Measurements from ENCODE around the gene TSHR.
"Not testable (repeated sequence)": the region's sequence is repeated elsewhere in the genome, so short reads cannot be mapped to it uniquely, and the experiment has no call there.

Gene TSHR

GRCh38 chr14:81091139-81091538, 135.7 kb downstream of the TSHR start:
- no peak for DNase-seq

GRCh38 chr14:81091660-81092059, 136.2 kb downstream of the TSHR start:
- no peak for DNase-seq

GRCh38 chr14:81093651-81094050, 138.2 kb downstream of the TSHR start:
- no peak for DNase-seq

- DNase-seq, result no peak
Measured at GRCh38 chr14:81095539-81095938, 140.1 kb downstream of the TSHR start.

GRCh38 chr14:81096656-81097055, 141.2 kb downstream of the TSHR start:
- no peak for DNase-seq

GRCh38 chr14:81102217-81102616, 146.8 kb downstream of the TSHR start:
- DNase-seq, result no peak

GRCh38 chr14:81103443-81103842, 148.0 kb downstream of the TSHR start:
- DNase-seq, result no peak

GRCh38 chr14:81105378-81105777, 150.0 kb downstream of the TSHR start:
- DNase-seq, result no peak

- no peak for DNase-seq
Measured at GRCh38 chr14:81105961-81106360, 150.5 kb downstream of the TSHR start.

- no peak for DNase-seq
Measured at GRCh38 chr14:81110186-81110585, 154.8 kb downstream of the TSHR start.

GRCh38 chr14:81113176-81113575, 157.8 kb downstream of the TSHR start:
- no peak for DNase-seq

- DNase-seq, result not testable (repeated sequence)
Measured at GRCh38 chr14:81113945-81114820, 158.8 kb downstream of the TSHR start.

- no peak for DNase-seq
Measured at GRCh38 chr14:81120501-81120900, 165.1 kb downstream of the TSHR start.

- no peak for DNase-seq
Measured at GRCh38 chr14:81122326-81122725, 166.9 kb downstream of the TSHR start.

GRCh38 chr14:81123811-81124210, 168.4 kb downstream of the TSHR start:
- DNase-seq, result no peak

- no peak for DNase-seq
Measured at GRCh38 chr14:81125536-81125935, 170.1 kb downstream of the TSHR start.

GRCh38 chr14:81127785-81128184, 172.4 kb downstream of the TSHR start:
- no peak for DNase-seq

GRCh38 chr14:81129242-81129641, 173.8 kb downstream of the TSHR start:
- no peak for DNase-seq

- DNase-seq, result no peak
Measured at GRCh38 chr14:81132468-81132867, 177.0 kb downstream of the TSHR start.

GRCh38 chr14:81133400-81133799, 178.0 kb downstream of the TSHR start:
- DNase-seq, result no peak

GRCh38 chr14:81137316-81137715, 181.9 kb downstream of the TSHR start:
- no peak for DNase-seq

GRCh38 chr14:81138429-81138828, 183.0 kb downstream of the TSHR start:
- DNase-seq, result no peak

GRCh38 chr14:81141426-81141825, 186.0 kb downstream of the TSHR start:
- DNase-seq, result no peak

- DNase-seq, result no peak
Measured at GRCh38 chr14:81143793-81144192, 188.4 kb downstream of the TSHR start.
